GM18858 (cell line): ENCODE results near the gene WNT7A.

Source experiments
- ATAC-seq: cut with Tn5 transposase; IDR thresholded peaks from one replicate; pipeline ENCODE4 v1.9.1; 2021; ENCODE audit not compliant: unreplicated experiment

Gene WNT7A

GRCh38 chr3:13831386-13831996 lies 48.4 kb downstream of the WNT7A start:
- ATAC-seq: no peak

GRCh38 chr3:13829311-13829710 lies 50.6 kb downstream of the WNT7A start:
- ATAC-seq: no peak

- ATAC-seq: no peak
Observed at GRCh38 chr3:13828501-13829265, 51.2 kb downstream of the WNT7A start.

- no peak for ATAC-seq
Observed at GRCh38 chr3:13827699-13828098, 52.2 kb downstream of the WNT7A start.

GRCh38 chr3:13827256-13827655 lies 52.6 kb downstream of the WNT7A start:
- no peak for ATAC-seq

GRCh38 chr3:13826672-13827071 lies 53.2 kb downstream of the WNT7A start:
- ATAC-seq: no peak

GRCh38 chr3:13825821-13826220 lies 54.0 kb downstream of the WNT7A start:
- ATAC-seq: no peak

- ATAC-seq: no peak
Observed at GRCh38 chr3:13825311-13825579, 54.6 kb downstream of the WNT7A start.

- ATAC-seq: no peak
Observed at GRCh38 chr3:13824521-13825310, 55.2 kb downstream of the WNT7A start.

GRCh38 chr3:13823692-13824091 lies 56.2 kb downstream of the WNT7A start:
- no peak for ATAC-seq

GRCh38 chr3:13822871-13823585 lies 56.8 kb downstream of the WNT7A start:
- no peak for ATAC-seq

GRCh38 chr3:13822042-13822441 lies 57.8 kb downstream of the WNT7A start:
- no peak for ATAC-seq

- no peak for ATAC-seq
Observed at GRCh38 chr3:13821126-13821525, 58.7 kb downstream of the WNT7A start.

GRCh38 chr3:13818919-13819318 lies 61.0 kb downstream of the WNT7A start:
- no peak for ATAC-seq

GRCh38 chr3:13815088-13815683 lies 64.7 kb downstream of the WNT7A start:
- no peak for ATAC-seq

- no peak for ATAC-seq
Observed at GRCh38 chr3:13812034-13812471, 67.8 kb downstream of the WNT7A start.

- ATAC-seq: no peak
Observed at GRCh38 chr3:13811614-13812013, 68.3 kb downstream of the WNT7A start.

GRCh38 chr3:13808550-13808949 lies 71.3 kb downstream of the WNT7A start:
- no peak for ATAC-seq

- ATAC-seq: no peak
Observed at GRCh38 chr3:13801361-13802204, 78.3 kb downstream of the WNT7A start.

GRCh38 chr3:13800064-13800463 lies 79.8 kb downstream of the WNT7A start:
- no peak for ATAC-seq
